NCI-H2081 (cell line): ENCODE measurements around the gene SLC35B4.

Source experiments
- DNase-seq, 2 experiments: peaks; one replicate each; lab custom pipeline; 2025; lab: John Stamatoyannopoulos, UW

SLC35B4 gene

DNA sequence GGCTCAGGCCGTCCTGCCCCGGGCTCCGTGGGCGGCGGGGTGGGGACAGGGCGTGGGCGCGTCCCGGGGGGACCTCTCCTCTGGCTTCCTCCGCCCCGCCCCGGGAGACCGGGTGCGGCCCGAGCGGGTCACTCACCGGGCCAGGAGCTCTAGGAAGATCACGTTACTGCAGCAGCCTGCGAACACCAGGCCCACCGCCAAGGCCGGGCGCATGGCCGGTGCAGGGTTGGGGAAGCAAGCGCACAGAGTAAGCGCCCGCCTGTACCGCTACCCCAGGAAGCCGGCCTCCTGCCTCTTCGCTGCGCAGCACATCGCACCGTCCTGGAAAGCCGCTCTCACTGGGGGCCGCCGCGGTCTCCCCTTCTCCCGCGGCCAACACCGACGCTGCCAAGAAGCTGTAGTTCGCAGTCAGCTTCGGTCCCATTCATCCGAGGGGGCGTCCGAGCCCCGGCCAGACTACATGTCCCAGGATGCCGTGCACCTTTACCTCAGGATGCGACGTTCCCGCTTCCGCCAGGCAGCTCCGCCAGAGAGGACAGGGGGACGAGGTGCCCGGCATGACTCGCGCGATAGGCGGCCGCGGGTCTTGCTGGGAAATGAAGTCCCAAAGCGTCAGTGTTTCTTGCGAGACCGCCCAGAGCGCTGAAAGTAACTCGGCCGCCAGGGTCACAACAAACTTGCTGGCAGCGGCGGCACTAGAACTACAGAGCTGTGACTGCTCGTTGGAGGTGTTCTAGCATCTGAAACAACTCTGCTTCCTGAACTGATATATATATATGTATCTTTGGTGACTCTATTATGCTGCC lies at the start of gene SLC35B4:
Gene SLC35B4, minus strand, starts transcription at position 392 of the 806 bp plus-strand sequence. Its CDS starts 179 bp downstream, at position 213.
- DNase-seq = peak; percentile 98

DNA sequence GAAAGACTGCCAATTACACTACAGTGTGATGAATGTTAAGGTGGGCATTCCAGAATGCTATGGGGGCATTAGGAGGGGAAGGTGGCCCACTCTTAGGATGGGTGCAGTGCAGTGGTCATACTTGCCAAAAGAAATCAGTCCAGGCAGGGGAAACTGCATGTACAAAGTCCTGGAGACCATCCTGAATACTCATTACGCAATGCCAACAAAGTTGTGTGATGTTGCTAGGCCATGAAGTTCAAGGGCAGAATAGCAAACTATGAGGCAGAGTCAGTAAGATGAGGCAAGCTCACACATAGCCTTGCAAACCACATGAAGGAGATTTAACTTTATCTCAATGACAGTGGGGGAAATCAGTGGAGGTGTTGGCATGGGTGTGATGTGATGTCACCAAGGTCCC lies 49.8 kb upstream of the SLC35B4 start:
- no peak for DNase-seq

- DNase-seq = no peak
Observed at GRCh38 chr7:134365341-134366054, 48.8 kb upstream of the SLC35B4 start.

DNA sequence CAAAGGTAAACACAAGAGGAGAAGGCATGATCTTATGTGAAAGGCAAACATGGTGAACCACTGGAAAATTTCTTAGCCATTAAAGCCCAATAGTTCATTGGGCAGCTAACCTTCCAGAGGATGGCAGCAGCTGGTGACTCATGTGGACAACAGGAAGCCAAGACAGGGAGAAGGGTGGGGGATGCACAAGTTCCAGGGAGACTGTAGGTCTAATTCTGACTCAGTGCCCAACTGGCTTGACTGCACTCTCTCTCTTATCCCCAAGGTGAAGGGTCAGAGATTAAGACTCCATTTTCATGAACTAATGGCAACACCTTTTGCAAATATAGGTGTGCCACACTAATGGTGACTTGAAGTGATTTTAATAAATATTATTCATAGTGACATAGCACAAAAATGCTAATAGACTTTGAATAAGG lies 47.9 kb upstream of the SLC35B4 start:
- no peak for DNase-seq

GRCh38 chr7:134362587-134363483 lies 46.1 kb upstream of the SLC35B4 start:
- no peak for DNase-seq

DNA sequence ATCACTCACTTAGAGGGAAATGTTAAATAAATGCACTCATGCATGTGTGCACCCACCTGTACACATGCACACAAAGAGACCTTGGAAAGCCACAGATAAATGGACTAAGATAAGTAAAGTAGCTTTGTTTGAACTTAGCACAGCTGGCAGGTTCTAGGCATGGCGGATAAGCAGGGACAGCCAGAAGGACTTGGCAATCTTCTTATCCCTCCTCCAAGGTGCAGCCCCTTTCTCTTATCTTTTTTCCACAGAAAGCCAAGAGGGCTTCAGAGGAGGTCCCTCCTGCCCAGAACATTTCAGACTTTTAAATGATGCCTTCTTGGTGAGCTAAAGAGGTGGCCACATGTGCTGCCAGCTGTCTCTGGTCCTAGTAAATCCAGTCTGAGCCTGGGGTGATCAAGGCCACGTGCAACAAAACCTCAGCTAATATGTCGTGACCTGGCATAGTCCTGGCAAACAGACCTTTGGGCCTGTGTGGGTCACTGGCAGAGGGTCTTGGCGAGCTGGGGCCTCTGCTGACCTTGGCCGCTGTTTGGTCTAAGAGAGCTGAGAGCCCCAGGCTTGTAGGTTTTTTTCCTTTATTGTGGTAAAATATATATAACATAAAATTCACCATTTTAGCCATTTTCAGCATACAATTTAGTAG lies 43.2 kb upstream of the SLC35B4 start:
- DNase-seq = no peak

DNA sequence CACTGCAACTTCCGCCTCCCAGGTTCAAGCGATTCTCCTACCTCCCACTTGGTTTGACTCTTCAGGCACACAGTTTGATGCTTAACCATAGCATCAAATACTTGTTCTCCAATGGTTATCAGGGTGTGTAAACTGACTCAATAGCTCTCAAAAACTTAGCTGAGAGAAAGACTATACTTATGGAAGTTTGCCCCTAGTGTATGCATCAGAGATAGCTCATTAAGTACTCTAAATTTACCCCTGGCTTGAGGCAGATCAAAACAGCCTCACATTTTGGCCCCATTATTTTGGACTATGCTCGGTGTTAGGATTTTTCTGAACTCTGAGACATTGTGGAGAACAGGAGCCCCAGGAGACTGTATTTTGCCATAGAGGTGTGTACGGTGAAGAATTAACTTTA lies 40.8 kb upstream of the SLC35B4 start:
- no peak for DNase-seq

- no peak for DNase-seq
Observed at GRCh38 chr7:134356421-134356936, 39.7 kb upstream of the SLC35B4 start.

DNA sequence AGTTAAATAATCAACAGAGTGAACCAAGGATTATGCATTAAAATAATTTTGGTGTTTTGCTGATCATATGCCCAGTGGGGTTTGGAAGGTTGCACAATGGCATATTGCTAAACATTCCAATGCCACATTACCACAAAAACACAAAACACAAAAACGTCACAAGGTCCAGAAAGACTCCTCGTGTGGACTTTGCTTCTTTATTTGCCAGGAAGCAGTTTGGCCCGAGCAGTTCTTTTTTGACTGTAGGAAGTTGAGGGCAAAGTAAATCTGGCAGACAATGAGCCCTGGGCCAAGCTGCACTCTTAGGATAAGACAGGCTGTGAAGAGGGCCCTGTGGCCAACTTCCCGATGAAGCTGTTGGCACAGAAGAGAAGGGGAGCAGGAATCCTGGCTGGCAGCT lies 39.2 kb upstream of the SLC35B4 start:
- no peak for DNase-seq

- DNase-seq = no peak
Observed at GRCh38 chr7:134355004-134355525, 38.3 kb upstream of the SLC35B4 start.

- DNase-seq = no peak
Observed at GRCh38 chr7:134353411-134353810, 36.7 kb upstream of the SLC35B4 start.

- DNase-seq = no peak
Observed at GRCh38 chr7:134351424-134351823, 34.7 kb upstream of the SLC35B4 start.

GRCh38 chr7:134350709-134351108 lies 34.0 kb upstream of the SLC35B4 start:
- DNase-seq = no peak

- no peak for DNase-seq
Observed at GRCh38 chr7:134347567-134347966, 30.8 kb upstream of the SLC35B4 start.

- DNase-seq = no peak
Observed at GRCh38 chr7:134343796-134344195, 27.1 kb upstream of the SLC35B4 start.

GRCh38 chr7:134343136-134343535 lies 26.4 kb upstream of the SLC35B4 start:
- no peak for DNase-seq

DNA sequence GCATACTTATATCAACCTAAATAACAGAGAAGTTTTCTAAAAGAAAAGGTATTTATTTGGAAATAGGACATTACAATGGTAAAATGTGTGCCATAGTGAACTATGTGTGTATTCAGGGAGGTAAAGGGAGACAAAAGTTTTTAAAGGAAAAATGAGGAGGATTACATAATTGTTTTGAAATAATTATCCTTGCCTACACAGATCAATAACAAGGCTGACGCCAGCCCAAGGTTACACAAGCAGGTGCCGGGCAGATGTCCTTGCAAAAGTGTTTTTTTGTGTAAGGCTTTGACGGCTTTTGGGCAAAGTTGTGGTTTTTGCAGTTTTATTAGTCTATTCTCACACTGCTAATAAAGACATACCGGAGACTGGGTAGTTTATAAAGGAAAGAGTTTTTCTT lies 22.7 kb upstream of the SLC35B4 start:
- no peak for DNase-seq

DNA sequence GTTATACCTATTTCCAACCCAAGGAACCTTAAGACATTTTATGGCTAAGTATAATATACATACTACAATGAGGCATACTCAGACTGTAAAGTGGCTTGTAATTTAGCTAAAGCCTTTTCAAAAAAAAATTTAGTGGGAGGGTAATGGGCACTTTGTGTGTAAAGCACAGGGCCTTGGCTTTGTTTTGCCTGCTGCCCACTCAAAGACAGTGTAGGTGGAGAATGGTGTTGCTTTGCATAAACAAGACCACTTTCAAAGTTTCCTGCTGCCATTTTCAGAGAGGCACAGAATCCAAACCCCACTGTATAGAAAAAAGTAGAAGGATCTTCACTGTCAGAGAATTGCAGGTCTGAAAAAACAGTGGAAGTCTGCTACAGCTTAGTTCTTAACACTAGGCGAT lies 21.2 kb upstream of the SLC35B4 start:
- no peak for DNase-seq

- DNase-seq = no peak
Observed at GRCh38 chr7:134334408-134334807, 17.7 kb upstream of the SLC35B4 start.

DNA sequence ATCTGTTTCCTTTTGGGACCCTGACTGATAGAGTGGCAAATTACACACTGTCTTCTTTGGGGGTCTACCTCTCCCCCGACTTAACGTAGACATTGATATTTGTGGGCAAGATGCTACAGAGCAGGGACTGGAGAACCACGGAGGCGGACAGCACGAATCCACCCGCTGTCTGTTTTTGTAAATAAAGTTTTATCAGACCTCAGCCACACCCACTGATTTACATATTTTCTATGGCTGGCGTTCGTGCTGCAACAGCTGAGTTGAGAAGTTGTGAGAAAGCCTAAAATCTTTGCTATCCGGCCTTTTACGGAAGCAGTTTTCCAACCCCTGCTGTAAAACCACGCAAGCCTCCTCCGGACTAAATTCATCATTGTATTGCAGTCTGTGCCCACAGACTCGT lies 17.2 kb upstream of the SLC35B4 start:
- DNase-seq = no peak

DNA sequence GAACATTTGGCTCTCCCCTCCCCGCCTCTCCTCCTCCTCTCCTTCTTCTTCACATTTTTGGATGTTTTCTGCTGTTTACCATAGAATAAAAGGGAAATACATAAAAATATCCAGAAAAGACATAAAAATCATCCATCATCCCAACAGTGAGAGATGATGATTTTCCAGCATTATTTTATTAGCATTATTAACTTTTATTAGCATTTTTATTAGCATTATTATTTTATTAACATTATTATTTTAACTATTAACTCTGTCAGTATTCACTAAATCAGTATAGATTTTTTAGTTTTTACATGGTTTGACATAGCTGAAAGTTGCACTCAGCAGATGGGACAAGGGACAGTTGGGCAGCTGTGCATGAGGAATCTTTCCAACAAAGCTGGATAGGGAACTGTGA lies 16.2 kb upstream of the SLC35B4 start:
- DNase-seq = no peak
